Calu3 (cell line): ENCODE results near the gene MRPS25. TPM values are rescaled to one million over a fixed set of nuclear protein-coding genes. Genes with fewer than 3 reads are reported as not detected.

Experiments used
- BruUV-seq: library from RNA; stranded (reverse); fragments of 400-500 nt; replicated peaks from 2 replicates; lab custom pipeline; 2021; lab: Mats Ljungman, UMichigan
- CTCF ChIA-PET: fragments of 300-600 bp; sonication (Branson Sonifier 250); formaldehyde crosslinking; loops from one replicate; lab custom pipeline; 2022; ENCODE audit warnings: antibody characterized with exemption; lab: Charles Lee
- DNase-seq: peaks from one replicate; pipeline ENCODE4 v3.0.0; 2022
- H3K27ac Mint-ChIP-seq: one replicate; pipeline ENCODE4 v1.8.0; 2022; ENCODE audit warnings: mixed read lengths; ENCODE audit not compliant: unreplicated experiment
- H3K27me3 Mint-ChIP-seq: one replicate; pipeline ENCODE4 v1.8.0; 2022; ENCODE audit warnings: mixed read lengths; ENCODE audit not compliant: unreplicated experiment
- H3K36me3 Mint-ChIP-seq: one replicate; pipeline ENCODE4 v1.8.0; 2022; ENCODE audit warnings: mild to moderate bottlenecking, moderate library complexity, mixed read lengths; ENCODE audit not compliant: insufficient read depth, unreplicated experiment
- H3K4me1 Mint-ChIP-seq: one replicate; pipeline ENCODE4 v1.8.0; 2022; ENCODE audit warnings: mild to moderate bottlenecking, low read depth, mixed read lengths; ENCODE audit not compliant: unreplicated experiment
- H3K4me3 Mint-ChIP-seq: one replicate; pipeline ENCODE4 v1.8.0; 2022; ENCODE audit warnings: mild to moderate bottlenecking, low read depth, moderate library complexity, mixed read lengths; ENCODE audit not compliant: unreplicated experiment
- H3K9me3 Mint-ChIP-seq: one replicate; pipeline ENCODE4 v1.8.0; 2022; ENCODE audit warnings: low read depth, mixed read lengths; ENCODE audit not compliant: unreplicated experiment
- CTCF ChIP-seq: fragments of 200-600 bp; IDR thresholded peaks from one replicate; pipeline ENCODE4 v1.8.0; 2022; ENCODE audit warnings: antibody characterized with exemption; ENCODE audit not compliant: unreplicated experiment
- intact Hi-C: fragments of 100-400 bp; cut with micrococcal nuclease; formaldehyde crosslinking; loops from one replicate; pipeline ENCODE4 v1.10.0; 2022; ENCODE audit not compliant: unreplicated experiment
- total RNA-seq: library from RNA; stranded (reverse); gene quantifications from 2 replicates; pipeline ENCODE4 v1.2.3, GENCODE V29; 2022

Gene MRPS25
- total RNA-seq, 1 experiment from 2014 or later = 51.8 TPM

GRCh38 chr3:15056676-15057404, 8.3 kb downstream of the MRPS25 start:
- intact Hi-C loops = no loop called here
- H3K27ac Mint-ChIP-seq = no peak overlapping the region
- TF ChIP-seq CTCF = no peak
- H3K9me3 Mint-ChIP-seq = no peaks in the 10 kb centered on the region
- H3K36me3 Mint-ChIP-seq = peaks cover 28% of the 10 kb centered on the region
- no peaks in the 10 kb centered on the region for H3K27me3 Mint-ChIP-seq
- H3K4me1 Mint-ChIP-seq = peaks cover 14% of the 10 kb centered on the region
- no peak overlapping the region for H3K4me3 Mint-ChIP-seq
- no TSS peak for BruUV-seq
- DNase-seq = no peak
- CTCF ChIA-PET = no interaction called here

GRCh38 chr3:15055019-15055557, 10.0 kb downstream of the MRPS25 start:
- no TSS peak for BruUV-seq
- H3K9me3 Mint-ChIP-seq = no peaks in the 10 kb centered on the region
- CTCF ChIA-PET = interaction anchor here (0.9 kb wide), 1 partner anchor 26 kb away, joined by 4 read pairs; no protein-coding TSS in a partner anchor
- no peak for TF ChIP-seq CTCF
- H3K4me3 Mint-ChIP-seq = no peak overlapping the region
- no peak for DNase-seq
- H3K27me3 Mint-ChIP-seq = no peaks in the 10 kb centered on the region
- H3K4me1 Mint-ChIP-seq = peaks cover 15% of the 10 kb centered on the region
- H3K27ac Mint-ChIP-seq = no peak overlapping the region
- intact Hi-C loops = no loop called here
- H3K36me3 Mint-ChIP-seq = peaks cover 28% of the 10 kb centered on the region

GRCh38 chr3:15053541-15053940, 11.6 kb downstream of the MRPS25 start:
- intact Hi-C loops = no loop called here
- BruUV-seq = no TSS peak
- no peak for DNase-seq
- peaks cover 21% of the 10 kb centered on the region for H3K36me3 Mint-ChIP-seq
- H3K27me3 Mint-ChIP-seq = no peaks in the 10 kb centered on the region
- H3K9me3 Mint-ChIP-seq = no peaks in the 10 kb centered on the region
- H3K4me3 Mint-ChIP-seq = no peak overlapping the region
- peaks cover 15% of the 10 kb centered on the region for H3K4me1 Mint-ChIP-seq
- CTCF ChIA-PET = no interaction called here
- H3K27ac Mint-ChIP-seq = no peak overlapping the region
- TF ChIP-seq CTCF = no peak

GRCh38 chr3:15052335-15053242, 12.5 kb downstream of the MRPS25 start:
- TF ChIP-seq CTCF = no peak
- DNase-seq = no peak
- H3K36me3 Mint-ChIP-seq = peaks cover 16% of the 10 kb centered on the region
- H3K27ac Mint-ChIP-seq = no peak overlapping the region
- H3K4me1 Mint-ChIP-seq = peaks cover 15% of the 10 kb centered on the region
- H3K9me3 Mint-ChIP-seq = no peaks in the 10 kb centered on the region
- intact Hi-C loops = no loop called here
- H3K27me3 Mint-ChIP-seq = no peaks in the 10 kb centered on the region
- BruUV-seq = no TSS peak
- no peak overlapping the region for H3K4me3 Mint-ChIP-seq
- CTCF ChIA-PET = no interaction called here
